IMR-90 (cell line): ENCODE measurements around the gene GRIN1. TPM values are rescaled to one million over a fixed set of nuclear protein-coding genes. Genes with fewer than 3 reads are reported as not detected.

ENCODE experiments used
- ATAC-seq: fragments of 200-7000 bp; cut with Tn5 transposase; 2 replicates; pipeline ENCODE4 v1.9.1; 2020; ENCODE audit warnings: low read depth, mild to moderate bottlenecking, moderate library complexity
- BruUV-seq: library from RNA; stranded (reverse); fragments of 400-500 nt; replicated peaks from 2 replicates; lab custom pipeline; 2021; lab: Mats Ljungman, UMichigan
- CTCF ChIA-PET: fragments of 300-600 bp; formaldehyde crosslinking; extraction: SDS; loops from one replicate; lab custom pipeline; 2021; ENCODE audit warnings: antibody characterized with exemption; lab: Yijun Ruan, JAX
- POLR2A ChIA-PET: fragments of 300-600 bp; sonication (Branson Sonifier 250); formaldehyde crosslinking; loops from one replicate; lab custom pipeline; 2022; ENCODE audit warnings: antibody characterized with exemption; ENCODE audit not compliant: unreplicated experiment; lab: Charles Lee
- DNase-seq: peaks from one replicate; pipeline ENCODE4 v3.0.0; 2013
- H2AFZ ChIP-seq: replicated peaks from 2 replicates; pipeline ENCODE3; 2013; ENCODE audit warnings: low read length, mild to moderate bottlenecking; ENCODE audit not compliant: poor library complexity
- H2AK5ac ChIP-seq: 2 replicates; pipeline ENCODE4 v1.6.1; 2013; ENCODE audit warnings: low read depth, low read length, inconsistent platforms
- H2AK9ac ChIP-seq: replicated peaks from 2 replicates; pipeline ENCODE3; 2013; ENCODE audit warnings: mild to moderate bottlenecking, low read depth, low read length, moderate library complexity; ENCODE audit not compliant: poor library complexity
- H2BK120ac ChIP-seq: 2 replicates; pipeline ENCODE4 v1.6.1; 2013; ENCODE audit warnings: low read depth, low read length, inconsistent platforms
- H2BK15ac ChIP-seq: 3 replicates; pipeline ENCODE4 v1.6.1; 2013; ENCODE audit warnings: low read depth, low read length, inconsistent platforms
- H2BK20ac ChIP-seq: 2 replicates; pipeline ENCODE4 v1.6.1; 2013; ENCODE audit warnings: low read depth, mild to moderate bottlenecking, inconsistent platforms, low read length, moderate library complexity
- H2BK5ac ChIP-seq: 2 replicates; pipeline ENCODE4 v1.6.1; 2013; ENCODE audit warnings: mild to moderate bottlenecking, low read depth, low read length, inconsistent platforms; ENCODE audit not compliant: poor library complexity, severe bottlenecking
- H3K14ac ChIP-seq: replicated peaks from 2 replicates; pipeline ENCODE4 v1.6.1; 2013; ENCODE audit warnings: low read depth, low read length, inconsistent platforms
- H3K18ac ChIP-seq: 2 replicates; pipeline ENCODE4 v1.6.1; 2013; ENCODE audit warnings: low read depth, low read length, control low read depth
- H3K23ac ChIP-seq: 2 replicates; pipeline ENCODE4 v1.6.1; 2013; ENCODE audit warnings: low read depth, low read length, inconsistent platforms
- H3K27ac ChIP-seq: 2 replicates; pipeline ENCODE4 v1.5.1; 2013; ENCODE audit warnings: mild to moderate bottlenecking, control low read depth, low read length; ENCODE audit not compliant: insufficient read depth
- H3K27me3 ChIP-seq: 2 replicates; pipeline ENCODE4 v1.6.1; 2013; ENCODE audit warnings: low read length; ENCODE audit not compliant: control insufficient read depth, insufficient read depth
- H3K36me3 ChIP-seq: 2 replicates; pipeline ENCODE4 v1.6.1; 2013; ENCODE audit warnings: low read length, mixed read lengths; ENCODE audit not compliant: control insufficient read depth, insufficient read depth
- H3K4ac ChIP-seq: 2 replicates; pipeline ENCODE4 v1.6.1; 2013; ENCODE audit warnings: low read depth, low read length, inconsistent platforms
- H3K4me1 ChIP-seq: 2 replicates; pipeline ENCODE4 v1.6.1; 2013; ENCODE audit warnings: low read length, mixed read lengths; ENCODE audit not compliant: control insufficient read depth, insufficient read depth
- H3K4me2 ChIP-seq: 2 replicates; pipeline ENCODE4 v1.6.1; 2013; ENCODE audit warnings: low read depth, mild to moderate bottlenecking, control low read depth, low read length, moderate library complexity
- H3K4me3 ChIP-seq: 2 replicates; pipeline ENCODE4 v1.5.1; 2013; ENCODE audit warnings: low read depth, mild to moderate bottlenecking, control low read depth, low read length, moderate library complexity; ENCODE audit not compliant: insufficient read depth
- H3K56ac ChIP-seq: 2 replicates; pipeline ENCODE4 v1.6.1; 2013; ENCODE audit warnings: low read length, inconsistent platforms; ENCODE audit not compliant: insufficient read depth; ENCODE audit errors: extremely low read depth
- H3K79me1 ChIP-seq, 2 experiments: 2 replicates each; pipeline ENCODE4 v1.6.1; 2013; ENCODE audit warnings: low read length in 2 of 2, inconsistent platforms in 1 of 2, low read depth in 1 of 2
- H3K9ac ChIP-seq: 2 replicates; pipeline ENCODE4 v1.6.1; 2013; ENCODE audit warnings: low read depth, low read length, control low read depth
- H3K9me1 ChIP-seq: 2 replicates; pipeline ENCODE4 v1.6.1; 2013; ENCODE audit warnings: low read length, inconsistent platforms; ENCODE audit not compliant: insufficient read depth
- H3K9me3 ChIP-seq: 2 replicates; pipeline ENCODE4 v1.6.1; 2013; ENCODE audit warnings: low read length; ENCODE audit not compliant: control insufficient read depth, insufficient read depth
- H4K20me1 ChIP-seq: 2 replicates; pipeline ENCODE4 v1.6.1; 2013; ENCODE audit warnings: low read length, inconsistent platforms; ENCODE audit not compliant: insufficient read depth
- H4K5ac ChIP-seq: 2 replicates; pipeline ENCODE4 v1.6.1; 2013; ENCODE audit warnings: mild to moderate bottlenecking, low read depth, low read length, control low read depth
- H4K8ac ChIP-seq, 2 experiments: 2 replicates each; pipeline ENCODE4 v1.6.1; 2013; ENCODE audit warnings: low read depth in 2 of 2, low read length in 2 of 2, control low read depth in 1 of 2, inconsistent platforms in 1 of 2
- H4K91ac ChIP-seq: 2 replicates; pipeline ENCODE4 v1.6.1; 2013; ENCODE audit warnings: low read depth, low read length, inconsistent platforms; ENCODE audit not compliant: insufficient read depth
- CHD1 ChIP-seq: IDR thresholded peaks from 2 replicates; pipeline ENCODE4 v1.6.1; 2012; ENCODE audit warnings: low read depth, low read length, improper control_type of control experiment
- ELK1 ChIP-seq: fragments of 150-350 bp; IDR thresholded peaks from 2 replicates; pipeline ENCODE4 v1.6.1; 2016; ENCODE audit warnings: low read depth, mild to moderate bottlenecking, low read length, moderate library complexity, borderline replicate concordance
- MAZ ChIP-seq: IDR thresholded peaks from 2 replicates; pipeline ENCODE4 v1.6.1; 2012; ENCODE audit warnings: low read depth, mild to moderate bottlenecking, low read length, improper control_type of control experiment, moderate library complexity, borderline replicate concordance
- POLR2A ChIP-seq: IDR thresholded peaks from 2 replicates; pipeline ENCODE4 v1.6.1; 2012; ENCODE audit warnings: mild to moderate bottlenecking, low read depth, low read length
- RAD21 ChIP-seq: IDR thresholded peaks from 2 replicates; pipeline ENCODE4 v1.6.1; 2012; ENCODE audit warnings: low read length, improper control_type of control experiment
- RFX5 ChIP-seq: IDR thresholded peaks from 2 replicates; pipeline ENCODE4 v1.8.0; 2012; ENCODE audit warnings: low read depth, mild to moderate bottlenecking, low read length, moderate library complexity
- USF2 ChIP-seq: fragments of 150-350 bp; IDR thresholded peaks from 2 replicates; pipeline ENCODE4 v1.6.1; 2017; ENCODE audit warnings: mild to moderate bottlenecking, antibody characterized with exemption, low read length, low read depth
- WGBS, 2 experiments: methylation state at CpG; one replicate each; pipeline versions ENCODE4 v1.1.5 to v1.1.7; 2013; ENCODE audit warnings: missing lambda C conversion rate in 2 of 2; ENCODE audit not compliant: insufficient read length in 1 of 2; ENCODE audit errors: extremely low coverage in 2 of 2; 5-methylcytosine and 5-hydroxymethylcytosine counted together
- dilution Hi-C: fragments of 300-500 bp; cut with HindIII; formaldehyde crosslinking; loops from one replicate; pipeline ENCODE4 v1.14.3; 2018; ENCODE audit warnings: low sequenced_read_pairs; ENCODE audit not compliant: unreplicated experiment
- in situ Hi-C: fragments of 300-500 bp; cut with MboI; formaldehyde crosslinking; loops from 3 replicates; pipeline ENCODE4 v1.14.3; 2019; ENCODE audit warnings: low sequenced_read_pairs, inconsistent platforms, mixed read lengths
- intact Hi-C: fragments of 100-400 bp; cut with micrococcal nuclease; formaldehyde crosslinking; loops from 2 replicates; pipeline ENCODE4 v1.10.0; 2022
- polyA plus RNA-seq, 3 experiments: library from polyadenylated mRNA; depleted of rRNA; stranded (reverse); fragments of >200 nt; gene quantifications; 2 replicates each; pipeline ENCODE4 v1.2.3, GENCODE V29; 2012; ENCODE audit warnings: low replicate concordance in 1 of 3
- total RNA-seq: library from RNA; depleted of rRNA; stranded (reverse); fragments of >200 nt; gene quantifications from 2 replicates; pipeline ENCODE4 v1.2.3, GENCODE V29; 2012
- TF ChIP-seq, protein P1 (sequence below): conservative IDR thresholded peaks from 2 replicates; pipeline ENCODE4 v1.5.1; 2012; ENCODE audit warnings: mild to moderate bottlenecking, low read depth, low read length, improper control_type of control experiment

GRIN1 gene
- total and polyA plus RNA-seq, 2 of the 4 experiments (the other 2 are of a cell fraction), result 0.09 TPM; not detected in 1

DNA sequence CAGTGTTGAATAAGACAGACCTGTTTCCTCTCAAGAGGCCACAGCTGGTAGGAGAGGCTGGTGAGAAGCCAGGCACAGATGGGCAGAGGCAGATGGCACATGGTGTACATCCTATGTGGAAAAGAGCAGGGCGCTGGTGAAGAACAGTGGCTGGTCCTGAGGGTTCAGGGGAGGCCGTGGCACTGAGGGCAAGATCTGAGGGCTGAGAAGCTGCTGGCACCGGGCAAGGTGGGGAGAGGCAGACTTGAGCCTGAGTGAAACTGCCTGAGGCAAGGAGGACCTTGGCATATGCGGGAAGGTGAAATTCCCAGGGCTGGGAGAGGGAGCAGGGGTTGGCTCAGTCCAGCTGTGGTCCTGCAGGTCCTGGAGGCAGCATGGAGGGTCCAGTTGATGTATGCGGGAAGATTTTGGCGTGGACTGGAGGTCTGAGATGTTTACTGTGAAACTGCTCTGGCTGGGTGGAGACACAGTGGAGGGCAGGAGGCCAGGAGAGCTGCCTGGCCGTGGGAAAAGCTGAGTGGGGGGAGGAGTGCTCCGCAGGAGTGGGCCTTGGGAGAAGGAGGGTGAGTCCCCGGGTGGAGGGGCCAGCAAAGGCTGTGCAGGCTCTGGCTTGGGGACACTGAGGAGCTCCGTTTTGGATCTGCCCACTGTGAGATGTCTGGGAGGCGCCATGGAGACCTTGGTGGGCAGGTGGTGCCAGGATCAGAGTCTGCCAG, 49.6 kb upstream of the GRIN1 start:
- Histone ChIP-seq H3K4me3 (no peak overlapping the region), H2BK15ac (no peak overlapping the region), H3K23ac (no peak overlapping the region), H3K56ac (no peak overlapping the region), H3K27me3 (no peaks in the 10 kb centered on the region), H4K20me1 (no peaks in the 10 kb centered on the region), H3K9me3 (no peaks in the 10 kb centered on the region), H4K91ac (no peak overlapping the region), H2BK5ac (no peak overlapping the region), H3K14ac (no peak overlapping the region), H2AFZ (no peak overlapping the region), H3K36me3 (peaks cover 13% of the 10 kb centered on the region; the same call in 1 of the 2 replicates), H3K4me1 (peaks cover 3% of the 10 kb centered on the region), H4K8ac (no peak overlapping the region), H2AK9ac (no peak overlapping the region), H3K79me1 (peaks cover 30 to 31% of the 10 kb centered on the region in 2 experiments), H2BK120ac (no peak overlapping the region), H3K4me2 (no peak overlapping the region), H3K18ac (no peak overlapping the region), H2AK5ac (no peak overlapping the region), H3K27ac (no peak overlapping the region), H3K9me1 (no peaks in the 10 kb centered on the region; the same call in 1 of the 2 replicates), H2BK20ac (no peak overlapping the region), H3K4ac (no peak overlapping the region), H3K9ac (no peak overlapping the region), H4K5ac (no peak overlapping the region)
- ChIA-PET CTCF (no interaction called here), POLR2A (no interaction called here)
- intact Hi-C loops, result no loop called here
- ATAC-seq (no peak), DNase-seq (no peak)
- TF ChIP-seq USF2 (no peak), RAD21 (no peak), POLR2A (no peak), CHD1 (no peak), RFX5 (no peak), ELK1 (no peak), MAZ (no peak)
- TF ChIP-seq, protein P1, sequence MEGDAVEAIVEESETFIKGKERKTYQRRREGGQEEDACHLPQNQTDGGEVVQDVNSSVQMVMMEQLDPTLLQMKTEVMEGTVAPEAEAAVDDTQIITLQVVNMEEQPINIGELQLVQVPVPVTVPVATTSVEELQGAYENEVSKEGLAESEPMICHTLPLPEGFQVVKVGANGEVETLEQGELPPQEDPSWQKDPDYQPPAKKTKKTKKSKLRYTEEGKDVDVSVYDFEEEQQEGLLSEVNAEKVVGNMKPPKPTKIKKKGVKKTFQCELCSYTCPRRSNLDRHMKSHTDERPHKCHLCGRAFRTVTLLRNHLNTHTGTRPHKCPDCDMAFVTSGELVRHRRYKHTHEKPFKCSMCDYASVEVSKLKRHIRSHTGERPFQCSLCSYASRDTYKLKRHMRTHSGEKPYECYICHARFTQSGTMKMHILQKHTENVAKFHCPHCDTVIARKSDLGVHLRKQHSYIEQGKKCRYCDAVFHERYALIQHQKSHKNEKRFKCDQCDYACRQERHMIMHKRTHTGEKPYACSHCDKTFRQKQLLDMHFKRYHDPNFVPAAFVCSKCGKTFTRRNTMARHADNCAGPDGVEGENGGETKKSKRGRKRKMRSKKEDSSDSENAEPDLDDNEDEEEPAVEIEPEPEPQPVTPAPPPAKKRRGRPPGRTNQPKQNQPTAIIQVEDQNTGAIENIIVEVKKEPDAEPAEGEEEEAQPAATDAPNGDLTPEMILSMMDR, result no peak
- BruUV-seq, result no TSS peak
- in situ Hi-C loops, result no loop called here
- WGBS, 2 experiments, result 72% methylated on average over 7 of the region's 11 CpGs; no CpG with 5 or more reads in 1 of the 2 experiments
- dilution Hi-C loops, result no loop called here
